ENCODE measurements around the gene PMEPA1.

Gene PMEPA1

GRCh38 chr20:57601737-57602136, 108.1 kb downstream of the PMEPA1 start:
- DNase-seq = no peak

GRCh38 chr20:57601211-57601570, 108.6 kb downstream of the PMEPA1 start:
- DNase-seq = no peak

GRCh38 chr20:57600320-57601210, 109.2 kb downstream of the PMEPA1 start:
- DNase-seq = no peak

GRCh38 chr20:57598491-57598890, 111.3 kb downstream of the PMEPA1 start:
- no peak for DNase-seq

Data from activated CD8-positive, alpha-beta memory T cell treated with anti-CD3 and anti-CD28 coated beads, Interleukin-2, amount 50 U/mL, for 48 hours (primary cell).